Measurements from ENCODE around the gene PAWR. TPM values are rescaled to one million over a fixed set of nuclear protein-coding genes. Genes with fewer than 3 reads are reported as not detected.

The PAWR gene
- total RNA-seq, 4 donors from 2014 or later: 45.1 to 92.1 (median 59.5) TPM

DNA sequence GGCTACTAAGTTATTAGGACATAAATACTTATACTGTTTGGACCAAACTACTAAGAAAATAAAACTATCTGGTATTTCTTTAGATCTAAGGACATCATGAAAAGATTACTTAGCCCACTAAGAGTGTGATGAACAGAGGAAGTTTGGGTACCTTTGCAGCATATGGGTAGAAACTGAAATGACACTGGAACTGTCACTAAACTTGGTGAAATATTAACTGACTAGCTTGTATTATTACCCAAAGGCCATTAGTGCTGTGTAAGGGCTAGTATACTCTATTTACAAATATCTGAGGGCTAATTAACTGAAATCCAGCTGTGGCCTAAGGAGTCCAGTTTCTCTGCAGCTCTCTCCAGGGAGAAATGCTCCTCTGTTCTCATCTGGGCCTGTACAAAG lies 45.5 kb downstream of the PAWR start:
- Histone ChIP-seq H3K9me3 (no peaks in the 10 kb centered on the region), H3K4me1 (peaks cover 0 to 19% (median 2%) of the 10 kb centered on the region in 3 donors), H3K27ac (no peak overlapping the region), H3K36me3 (no peaks in the 10 kb centered on the region), H3K4me3 (no peak overlapping the region), H3K27me3 (no peaks in the 10 kb centered on the region)
- ATAC-seq: no peak
- TF ChIP-seq CTCF (IDR thresholded peaks at IDR 0.05): no peak
- no peak for TF ChIP-seq POLR2A (IDR thresholded peaks at IDR 0.05)

DNA sequence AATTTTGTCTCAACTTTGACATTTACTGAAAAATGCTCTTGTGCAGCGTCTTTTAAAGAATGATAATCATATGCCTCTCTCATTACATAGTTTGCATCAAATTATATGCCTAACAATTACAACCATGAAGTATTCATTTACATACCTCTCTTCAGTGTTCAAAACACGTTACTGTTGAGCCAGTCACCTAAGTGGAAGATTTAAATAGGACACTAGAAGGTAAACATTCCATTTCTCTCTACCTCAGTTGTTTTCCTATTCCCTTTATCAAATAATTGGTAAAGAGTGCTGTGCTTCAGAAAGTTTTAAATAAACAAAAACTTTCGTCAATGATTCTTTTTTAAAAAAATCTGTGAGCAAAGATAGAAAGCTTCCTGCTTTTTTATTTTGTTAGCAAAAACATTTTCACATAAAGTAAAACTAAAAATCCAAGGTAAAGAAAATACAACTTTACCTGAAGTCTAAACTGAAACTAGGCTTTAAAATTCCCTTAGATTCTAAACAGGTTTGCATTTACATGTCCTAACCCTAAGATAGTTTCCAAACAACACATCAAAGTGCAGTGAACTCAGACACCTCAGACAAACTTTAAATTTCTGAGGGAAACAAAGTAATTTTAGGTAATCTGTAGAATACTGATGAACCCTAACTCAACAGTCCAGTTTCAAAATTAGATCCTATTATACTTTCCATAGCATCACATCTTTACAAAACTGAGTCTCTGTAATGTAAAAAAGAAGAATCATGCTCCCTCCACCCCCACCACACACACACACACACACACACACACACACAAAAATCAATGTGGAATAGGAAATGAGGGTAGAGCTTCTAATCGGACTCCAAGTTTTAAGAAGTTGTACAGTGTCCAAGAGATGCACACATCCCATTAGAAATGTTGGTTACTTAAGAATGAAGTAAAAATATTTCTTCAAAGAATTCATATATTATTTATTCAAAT lies 46.2 kb downstream of the PAWR start:
- H3K4me1 ChIP-seq: peaks cover 0 to 19% (median 2%) of the 10 kb centered on the region in 3 donors
- TF ChIP-seq POLR2A (IDR thresholded peaks at IDR 0.05): no peak
- H3K27ac ChIP-seq: no peak overlapping the region
- WGBS, 2 donors (ENCODE audit: low coverage in 1 of 2): 42 to 62% methylated on average over 4 of the region's 4 CpGs
- H3K4me3 ChIP-seq: no peak overlapping the region
- no peak for ATAC-seq
- H3K36me3 ChIP-seq: no peaks in the 10 kb centered on the region
- H3K27me3 ChIP-seq: no peaks in the 10 kb centered on the region
- H3K9me3 ChIP-seq: no peaks in the 10 kb centered on the region

- Histone ChIP-seq H3K9me3 (no peaks in the 10 kb centered on the region), H3K4me3 (no peak overlapping the region), H3K27ac (no peak overlapping the region), H3K4me1 (peaks cover 0 to 19% (median 2%) of the 10 kb centered on the region in 3 donors), H3K36me3 (no peaks in the 10 kb centered on the region), H3K27me3 (no peaks in the 10 kb centered on the region)
- ATAC-seq: no peak
- TF ChIP-seq POLR2A (IDR thresholded peaks at IDR 0.05) (no peak), CTCF (IDR thresholded peaks at IDR 0.05) (no peak), EP300 (IDR thresholded peaks at IDR 0.05) (no peak)
- whole genome bisulfite sequencing, 2 donors (ENCODE audit: low coverage in 1 of 2): 55 to 79% methylated on average over 2 of the region's 2 CpGs
Observed at GRCh38 chr12:79643821-79644220, 46.9 kb downstream of the PAWR start.

DNA sequence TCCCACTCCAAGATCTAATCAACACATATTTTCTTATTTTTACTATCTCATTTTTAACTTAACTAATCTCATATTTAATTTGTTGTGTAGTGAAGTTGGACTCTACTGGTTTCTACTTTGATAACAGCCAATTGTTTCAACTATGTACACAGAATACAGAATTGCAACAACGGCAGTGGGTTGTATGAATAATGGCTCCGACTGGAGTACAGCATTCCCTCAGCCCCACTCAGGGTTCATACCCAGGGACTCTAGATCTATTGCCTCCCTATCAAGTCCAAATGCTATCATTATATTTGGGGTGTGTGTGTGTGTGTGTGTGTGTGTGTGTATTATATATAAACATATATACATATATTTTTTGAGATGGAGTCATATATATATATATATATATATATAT lies 52.3 kb downstream of the PAWR start:
- Histone ChIP-seq H3K27me3 (no peaks in the 10 kb centered on the region), H3K36me3 (no peaks in the 10 kb centered on the region), H3K4me3 (no peak overlapping the region), H3K27ac (no peak overlapping the region), H3K9me3 (no peaks in the 10 kb centered on the region), H3K4me1 (peaks cover 0 to 21% (median under 1%) of the 10 kb centered on the region in 3 donors)
- TF ChIP-seq CTCF (IDR thresholded peaks at IDR 0.05): no peak
- TF ChIP-seq EP300 (IDR thresholded peaks at IDR 0.05): no peak
- no peak for TF ChIP-seq POLR2AphosphoS5 (IDR thresholded peaks at IDR 0.05)
- TF ChIP-seq POLR2A (IDR thresholded peaks at IDR 0.05): no peak
- 60 to 79% methylated on average over 2 of the region's 2 CpGs for WGBS, 2 donors (ENCODE audit: low coverage in 1 of 2)
- no peak for ATAC-seq

DNA sequence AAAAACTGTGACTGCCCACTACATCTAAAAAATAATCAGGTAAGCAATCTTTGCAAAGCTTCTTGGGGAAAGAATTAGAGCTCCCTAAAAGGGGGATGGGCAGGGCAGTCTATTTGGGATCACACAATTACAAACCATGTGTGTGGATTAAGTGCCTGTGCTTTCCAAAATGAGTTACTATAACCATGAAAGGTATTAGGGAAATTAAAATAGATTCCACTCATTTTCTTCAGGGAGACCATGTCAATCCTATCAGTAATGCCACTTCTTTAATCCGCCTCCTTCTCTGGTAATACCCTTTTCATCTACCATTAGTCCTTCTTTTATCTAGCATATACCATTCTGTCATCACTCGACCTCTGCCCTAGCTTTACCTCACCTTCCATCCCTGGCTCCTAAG lies 53.7 kb downstream of the PAWR start:
- no peak overlapping the region for H3K4me3 ChIP-seq
- H3K4me1 ChIP-seq: peaks cover 0 to 15% (median 0%) of the 10 kb centered on the region in 3 donors
- H3K9me3 ChIP-seq: no peaks in the 10 kb centered on the region
- H3K36me3 ChIP-seq: no peaks in the 10 kb centered on the region
- H3K27me3 ChIP-seq: no peaks in the 10 kb centered on the region
- TF ChIP-seq POLR2AphosphoS5 (IDR thresholded peaks at IDR 0.05) (no peak), CTCF (IDR thresholded peaks at IDR 0.05) (no peak), POLR2A (IDR thresholded peaks at IDR 0.05) (no peak), EP300 (IDR thresholded peaks at IDR 0.05) (no peak)
- 93 to 100% methylated on average over 2 of the region's 2 CpGs for WGBS, 2 donors (ENCODE audit: low coverage in 1 of 2)
- ATAC-seq: no peak
- no peak overlapping the region for H3K27ac ChIP-seq
